ENCODE measurements around the gene ZCCHC14. TPM values are rescaled to one million over a fixed set of nuclear protein-coding genes. Genes with fewer than 3 reads are reported as not detected.
A peak's percentile ranks its signal among the peaks of the same experiment; 100 is the strongest.
"Not testable (repeated sequence)": the region's sequence is repeated elsewhere in the genome, so short reads cannot be mapped to it uniquely, and the experiment has no call there.

The ZCCHC14 gene
- polyA plus RNA-seq, 2 of the 4 experiments (the other 2 are of a cell fraction): 3.8 to 7.3 TPM

- H3K4me1 ChIP-seq: peaks cover 38% of the 10 kb centered on the region
- no peaks in the 10 kb centered on the region for H3K9me3 ChIP-seq
- no peak for ATAC-seq
- no peak overlapping the region for H3K4me3 ChIP-seq
- ChIA-PET CTCF (interaction anchor here (0.8 to 4.0 kb wide), 2 partner anchors 58 to 255 kb away, joined by 3 to 18 read pairs; no protein-coding TSS in a partner anchor), POLR2A (interaction anchor here (0.6 kb wide), 1 partner anchor 1180 kb away, joined by 13 read pairs; no protein-coding TSS in a partner anchor)
- TF ChIP-seq, protein P1, sequence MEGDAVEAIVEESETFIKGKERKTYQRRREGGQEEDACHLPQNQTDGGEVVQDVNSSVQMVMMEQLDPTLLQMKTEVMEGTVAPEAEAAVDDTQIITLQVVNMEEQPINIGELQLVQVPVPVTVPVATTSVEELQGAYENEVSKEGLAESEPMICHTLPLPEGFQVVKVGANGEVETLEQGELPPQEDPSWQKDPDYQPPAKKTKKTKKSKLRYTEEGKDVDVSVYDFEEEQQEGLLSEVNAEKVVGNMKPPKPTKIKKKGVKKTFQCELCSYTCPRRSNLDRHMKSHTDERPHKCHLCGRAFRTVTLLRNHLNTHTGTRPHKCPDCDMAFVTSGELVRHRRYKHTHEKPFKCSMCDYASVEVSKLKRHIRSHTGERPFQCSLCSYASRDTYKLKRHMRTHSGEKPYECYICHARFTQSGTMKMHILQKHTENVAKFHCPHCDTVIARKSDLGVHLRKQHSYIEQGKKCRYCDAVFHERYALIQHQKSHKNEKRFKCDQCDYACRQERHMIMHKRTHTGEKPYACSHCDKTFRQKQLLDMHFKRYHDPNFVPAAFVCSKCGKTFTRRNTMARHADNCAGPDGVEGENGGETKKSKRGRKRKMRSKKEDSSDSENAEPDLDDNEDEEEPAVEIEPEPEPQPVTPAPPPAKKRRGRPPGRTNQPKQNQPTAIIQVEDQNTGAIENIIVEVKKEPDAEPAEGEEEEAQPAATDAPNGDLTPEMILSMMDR (IDR thresholded peaks at IDR 0.05): no peak
- no peak for TF ChIP-seq REST (IDR thresholded peaks at IDR 0.05)
- TF ChIP-seq ZFP36 (IDR thresholded peaks at IDR 0.05; ENCODE audit: borderline replicate concordance, partially characterized antibody): no peak
- no peak for TF ChIP-seq NPAS2 (CRISPR knock-in tag; IDR thresholded peaks at IDR 0.05; ENCODE audit: borderline replicate concordance)
- no peak for TF ChIP-seq ESRRA (IDR thresholded peaks at IDR 0.05; ENCODE audit: borderline replicate concordance, low read length)
- WGBS (ENCODE audit: missing lambda C conversion rate): 80% methylated on average over 4 of the region's 4 CpGs
- no peak for FAIRE-seq
- no peak for DNase-seq (ENCODE audit: low read depth in 1 of 2, low spot score in 1 of 2)
- H3K4me2 ChIP-seq: 0 out of 3 replicates have a peak overlapping the region, but pooled peaks have one; percentile 85
- no peak overlapping the region for H3K27ac ChIP-seq
Observed at GRCh38 chr16:87380881-87381280, 111.9 kb downstream of the ZCCHC14 start.

GRCh38 chr16:87380403-87380802 lies 112.4 kb downstream of the ZCCHC14 start:
- Histone ChIP-seq H3K4me2 (no peak overlapping the region), H3K4me3 (no peak overlapping the region), H3K9me3 (no peaks in the 10 kb centered on the region), H3K27ac (no peak overlapping the region), H3K4me1 (peaks cover 43% of the 10 kb centered on the region)
- no peak for ATAC-seq
- DNase-seq (ENCODE audit: low read depth in 1 of 2, low spot score in 1 of 2): no peak
- ChIA-PET POLR2A (interaction anchor here (0.6 kb wide), 1 partner anchor 1180 kb away, joined by 13 read pairs; no protein-coding TSS in a partner anchor), CTCF (interaction anchor here (0.8 to 4.0 kb wide), 2 partner anchors 57 to 256 kb away, joined by 3 to 18 read pairs; no protein-coding TSS in a partner anchor)
- no peak for TF ChIP-seq NPAS2 (CRISPR knock-in tag; IDR thresholded peaks at IDR 0.05; ENCODE audit: borderline replicate concordance)
- TF ChIP-seq RNF2 (IDR thresholded peaks at IDR 0.05; ENCODE audit: borderline replicate concordance, low read depth): no peak
- no peak for TF ChIP-seq EHF (CRISPR knock-in tag; IDR thresholded peaks at IDR 0.05)
- no peak for TF ChIP-seq BHLHE40 (IDR thresholded peaks at IDR 0.05; ENCODE audit: low read depth, low read length)
- TF ChIP-seq CBX8 (IDR thresholded peaks at IDR 0.05): no peak
- TF ChIP-seq KDM1A (IDR thresholded peaks at IDR 0.05; ENCODE audit: low read depth): no peak
- TF ChIP-seq CEBPB (IDR thresholded peaks at IDR 0.05): no peak
- 91% methylated on average over 10 of the region's 10 CpGs for WGBS (ENCODE audit: missing lambda C conversion rate)
- FAIRE-seq: no peak

DNA sequence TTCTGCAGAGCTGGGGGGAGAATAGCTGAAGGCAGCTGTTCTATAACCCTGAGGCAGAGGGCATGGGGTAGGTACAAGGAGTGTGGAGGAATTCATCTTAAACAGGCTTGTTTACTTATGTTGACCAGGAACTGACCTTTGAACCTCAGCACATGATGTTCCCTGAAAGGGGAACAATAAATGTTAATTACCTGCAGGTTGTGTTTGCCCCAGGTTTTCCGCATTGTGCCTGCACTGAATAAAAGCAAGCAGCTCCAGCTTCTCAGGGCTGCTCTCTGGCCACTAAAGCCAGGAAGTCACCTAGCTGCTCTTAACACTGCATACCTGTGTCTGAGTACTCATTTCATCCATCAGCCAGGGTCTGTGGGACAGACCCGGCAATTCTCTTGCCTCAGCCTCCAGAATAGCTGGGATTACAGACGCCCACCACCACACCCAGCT lies 113.5 kb downstream of the ZCCHC14 start:
- H3K4me2 ChIP-seq: peak overlapping the region; percentile 39
- ATAC-seq; DNase-seq (ENCODE audit: low read depth in 1 of 2, low spot score in 1 of 2); FAIRE-seq; H3K9me3 ChIP-seq; H3K4me3 ChIP-seq; POLR2A ChIA-PET; H3K27ac ChIP-seq: not testable (repeated sequence)
- CTCF ChIA-PET: interaction anchor here (4.0 kb wide), 1 partner anchor 257 kb away, joined by 18 read pairs; no protein-coding TSS in a partner anchor
- peaks cover 38% of the 10 kb centered on the region for H3K4me1 ChIP-seq
- 72% methylated on average over 3 of the region's 3 CpGs for WGBS (ENCODE audit: missing lambda C conversion rate)

DNA sequence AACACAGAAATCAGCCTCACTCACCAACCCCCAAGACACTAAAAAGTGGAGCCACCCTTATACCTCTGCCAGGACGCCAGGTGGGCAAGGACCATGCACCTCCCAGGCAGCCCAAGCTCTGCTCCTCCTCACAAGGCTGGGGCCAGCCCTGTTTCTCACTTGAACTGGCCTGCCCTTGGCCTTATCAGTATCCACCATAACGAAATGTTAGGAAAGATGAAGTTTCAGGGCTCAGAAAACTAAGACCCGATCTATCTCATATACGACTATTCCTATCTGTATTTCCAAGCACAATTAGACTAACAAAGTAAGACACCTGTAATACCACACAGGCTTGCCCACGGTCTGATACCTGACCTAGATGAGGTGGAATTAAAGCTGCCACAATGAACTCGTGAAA lies 116.2 kb downstream of the ZCCHC14 start:
- Histone ChIP-seq H3K9me3 (no peaks in the 10 kb centered on the region), H3K4me1 (peaks cover 30% of the 10 kb centered on the region), H3K27ac (no peak overlapping the region), H3K4me3 (no peak overlapping the region), H3K4me2 (no peak overlapping the region)
- CTCF ChIA-PET: interaction anchor here (0.7 to 0.9 kb wide), 2 partner anchors 53 to 250 kb away, joined by 3 read pairs; no protein-coding TSS in a partner anchor
- 88% methylated on average over 6 of the region's 6 CpGs for WGBS (ENCODE audit: missing lambda C conversion rate)
- ATAC-seq: no peak
- TF ChIP-seq ZFP36 (IDR thresholded peaks at IDR 0.05; ENCODE audit: borderline replicate concordance, partially characterized antibody) (no peak), E2F6 (IDR thresholded peaks at IDR 0.05; ENCODE audit: borderline replicate concordance, low read depth) (no peak), HOXB13 (CRISPR knock-in tag; IDR thresholded peaks at IDR 0.05; ENCODE audit: low read depth) (no peak), RAD21 (conservative IDR thresholded peaks at IDR 0.05 in 1 of 2, IDR thresholded peaks at IDR 0.05 in 1 of 2) (no peak), ELK1 (IDR thresholded peaks at IDR 0.05; ENCODE audit: low read depth, low read length) (no peak), NPAS2 (CRISPR knock-in tag; IDR thresholded peaks at IDR 0.05; ENCODE audit: borderline replicate concordance) (no peak)
- TF ChIP-seq, protein P2, sequence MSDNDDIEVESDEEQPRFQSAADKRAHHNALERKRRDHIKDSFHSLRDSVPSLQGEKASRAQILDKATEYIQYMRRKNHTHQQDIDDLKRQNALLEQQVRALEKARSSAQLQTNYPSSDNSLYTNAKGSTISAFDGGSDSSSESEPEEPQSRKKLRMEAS (IDR thresholded peaks at IDR 0.05): no peak
- FAIRE-seq: no peak
- no peak for DNase-seq (ENCODE audit: low read depth in 1 of 2, low spot score in 1 of 2)
- POLR2A ChIA-PET: no interaction called here

All from A549 (cell line).